ENCODE data around the gene ADORA2B. TPM values are rescaled to one million over a fixed set of nuclear protein-coding genes. Genes with fewer than 3 reads are reported as not detected.

The ADORA2B gene
- total and polyA plus RNA-seq, 2 donors: 1.1 to 1.2 TPM

DNA sequence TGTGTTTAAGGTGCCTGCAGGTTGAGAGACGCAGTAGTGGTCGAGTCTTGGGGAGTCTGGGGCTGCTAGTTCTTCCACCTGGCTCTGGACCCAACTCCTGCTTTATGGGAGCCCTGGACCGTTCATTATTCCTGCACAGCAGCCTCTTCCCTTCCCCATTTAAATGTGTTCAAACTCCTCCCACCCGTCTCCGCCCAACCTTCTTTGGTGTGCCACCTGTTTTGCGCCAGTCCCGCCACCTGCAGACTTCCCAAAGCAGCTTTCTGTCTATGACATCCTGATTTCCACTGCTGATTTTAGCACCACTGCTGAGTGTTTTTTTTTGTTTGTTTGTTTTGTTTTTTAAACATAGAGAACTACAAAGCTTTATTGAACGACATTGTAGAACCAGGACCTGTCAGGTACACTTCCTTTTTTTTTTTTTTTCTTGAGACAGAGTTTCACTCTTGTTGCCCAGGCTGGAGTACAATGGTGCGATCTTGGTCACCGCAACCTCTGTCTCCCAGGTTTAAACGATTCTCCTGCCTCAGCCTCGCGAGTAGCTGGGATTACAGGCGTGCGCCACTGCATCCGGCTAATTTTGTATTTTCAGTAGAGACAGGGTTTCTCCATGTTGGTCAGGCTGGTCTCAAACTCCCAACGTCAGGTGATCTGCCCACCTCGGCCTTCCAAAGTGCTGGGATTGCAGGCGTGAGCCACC, 12.8 kb downstream of the ADORA2B start:
- no peak overlapping the region for H3K27ac ChIP-seq (ENCODE audit: low read depth in 1 of 2, low read length in 1 of 2)
- no peaks in the 10 kb centered on the region for H3K36me3 ChIP-seq (ENCODE audit: control insufficient read depth in 2 of 2, insufficient read depth in 2 of 2, low read length in 1 of 2)
- H3K4me3 ChIP-seq (ENCODE audit: low read length in 2 of 2): no peak overlapping the region
- H3K9me3 ChIP-seq (ENCODE audit: control insufficient read depth in 2 of 2, insufficient read depth in 1 of 2, low read length in 1 of 2): no peaks in the 10 kb centered on the region
- 97% methylated on average over 18 of the region's 19 CpGs for WGBS
- no peaks in the 10 kb centered on the region for H3K27me3 ChIP-seq (ENCODE audit: control insufficient read depth in 2 of 2, insufficient read depth in 1 of 2, low read length in 1 of 2)
- peaks cover 0 to 6% of the 10 kb centered on the region in 2 donors for H3K4me1 ChIP-seq (ENCODE audit: control insufficient read depth in 2 of 2, insufficient read depth in 2 of 2, low read length in 2 of 2)
- no peak for DNase-seq (ENCODE audit: low read depth in 6 of 9, low spot score in 9 of 9)

DNA sequence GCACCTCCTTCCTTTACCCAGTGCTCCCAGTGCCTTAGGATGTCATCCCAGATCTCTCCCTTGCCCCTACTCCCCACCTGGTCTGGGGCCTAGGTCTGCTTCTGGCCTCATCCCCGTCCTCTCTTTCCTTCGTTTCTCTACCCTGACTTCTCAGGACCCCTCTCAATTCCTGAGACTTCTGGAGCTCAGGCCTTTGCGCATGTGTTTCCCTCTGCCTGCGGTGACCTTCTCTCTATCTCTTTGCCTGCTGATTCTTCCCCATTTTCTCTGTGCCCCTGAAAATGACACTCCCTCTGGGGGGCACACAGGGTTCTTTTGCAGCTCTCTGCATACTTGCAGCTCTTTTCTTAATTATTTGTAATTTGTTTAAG, 13.5 kb downstream of the ADORA2B start:
- H3K36me3 ChIP-seq (ENCODE audit: control insufficient read depth in 2 of 2, insufficient read depth in 2 of 2, low read length in 1 of 2): no peaks in the 10 kb centered on the region
- peak overlapping the region; percentile 33 to 55 for H3K27ac ChIP-seq (ENCODE audit: low read depth in 1 of 2, low read length in 1 of 2)
- DNase-seq (ENCODE audit: low read depth in 6 of 9, low spot score in 9 of 9): no peak
- no peaks in the 10 kb centered on the region for H3K27me3 ChIP-seq (ENCODE audit: control insufficient read depth in 2 of 2, insufficient read depth in 1 of 2, low read length in 1 of 2)
- H3K9me3 ChIP-seq (ENCODE audit: control insufficient read depth in 2 of 2, insufficient read depth in 1 of 2, low read length in 1 of 2): no peaks in the 10 kb centered on the region
- 95% methylated on average over 4 of the region's 4 CpGs for WGBS
- H3K4me3 ChIP-seq (ENCODE audit: low read length in 2 of 2): no peak overlapping the region
- H3K4me1 ChIP-seq (ENCODE audit: control insufficient read depth in 2 of 2, insufficient read depth in 2 of 2, low read length in 2 of 2): peaks cover 0 to 6% of the 10 kb centered on the region in 2 donors

GRCh38 chr17:15963670-15964110, 18.8 kb downstream of the ADORA2B start:
- Histone ChIP-seq H3K4me1 (ENCODE audit: control insufficient read depth in 2 of 2, insufficient read depth in 2 of 2, low read length in 2 of 2) (peaks cover 24 to 27% of the 10 kb centered on the region in 2 donors), H3K9me3 (ENCODE audit: control insufficient read depth in 2 of 2, insufficient read depth in 1 of 2, low read length in 1 of 2) (no peaks in the 10 kb centered on the region), H3K27me3 (ENCODE audit: control insufficient read depth in 2 of 2, insufficient read depth in 1 of 2, low read length in 1 of 2) (no peaks in the 10 kb centered on the region), H3K27ac (ENCODE audit: low read depth in 1 of 2, low read length in 1 of 2) (no peak overlapping the region), H3K4me3 (ENCODE audit: low read length in 2 of 2) (no peak overlapping the region), H3K36me3 (ENCODE audit: control insufficient read depth in 2 of 2, insufficient read depth in 2 of 2, low read length in 1 of 2) (no peaks in the 10 kb centered on the region)
- 93% methylated on average over 4 of the region's 4 CpGs for WGBS
- no peak for DNase-seq (ENCODE audit: low read depth in 6 of 9, low spot score in 9 of 9)

GRCh38 chr17:15965528-15965927, 20.6 kb downstream of the ADORA2B start:
- no peaks in the 10 kb centered on the region for H3K36me3 ChIP-seq (ENCODE audit: control insufficient read depth in 2 of 2, insufficient read depth in 2 of 2, low read length in 1 of 2)
- H3K4me1 ChIP-seq (ENCODE audit: control insufficient read depth in 2 of 2, insufficient read depth in 2 of 2, low read length in 2 of 2): peaks cover 22 to 27% of the 10 kb centered on the region in 2 donors
- 19% methylated on average over 6 of the region's 6 CpGs for WGBS
- H3K4me3 ChIP-seq (ENCODE audit: low read length in 2 of 2): no peak overlapping the region
- H3K27ac ChIP-seq (ENCODE audit: low read depth in 1 of 2, low read length in 1 of 2): peak overlapping the region; percentile 32 to 55
- DNase-seq (ENCODE audit: low read depth in 6 of 9, low spot score in 9 of 9): peak in 2 of 9 donors; percentile 39 to 61
- no peaks in the 10 kb centered on the region for H3K27me3 ChIP-seq (ENCODE audit: control insufficient read depth in 2 of 2, insufficient read depth in 1 of 2, low read length in 1 of 2)
- no peaks in the 10 kb centered on the region for H3K9me3 ChIP-seq (ENCODE audit: control insufficient read depth in 2 of 2, insufficient read depth in 1 of 2, low read length in 1 of 2)

GRCh38 chr17:15966183-15966878, 21.4 kb downstream of the ADORA2B start:
- no peaks in the 10 kb centered on the region for H3K9me3 ChIP-seq (ENCODE audit: control insufficient read depth in 2 of 2, insufficient read depth in 1 of 2, low read length in 1 of 2)
- WGBS: 26% methylated on average over 13 of the region's 13 CpGs
- H3K4me1 ChIP-seq (ENCODE audit: control insufficient read depth in 2 of 2, insufficient read depth in 2 of 2, low read length in 2 of 2): peaks cover 22 to 27% of the 10 kb centered on the region in 2 donors
- no peaks in the 10 kb centered on the region for H3K27me3 ChIP-seq (ENCODE audit: control insufficient read depth in 2 of 2, insufficient read depth in 1 of 2, low read length in 1 of 2)
- H3K36me3 ChIP-seq (ENCODE audit: control insufficient read depth in 2 of 2, insufficient read depth in 2 of 2, low read length in 1 of 2): no peaks in the 10 kb centered on the region
- H3K27ac ChIP-seq (ENCODE audit: low read depth in 1 of 2, low read length in 1 of 2): peak overlapping the region; percentile 61 to 93
- peak in 2 of 9 donors; percentile 26 to 46 for DNase-seq (ENCODE audit: low read depth in 6 of 9, low spot score in 9 of 9)
- no peak overlapping the region for H3K4me3 ChIP-seq (ENCODE audit: low read length in 2 of 2)

DNA sequence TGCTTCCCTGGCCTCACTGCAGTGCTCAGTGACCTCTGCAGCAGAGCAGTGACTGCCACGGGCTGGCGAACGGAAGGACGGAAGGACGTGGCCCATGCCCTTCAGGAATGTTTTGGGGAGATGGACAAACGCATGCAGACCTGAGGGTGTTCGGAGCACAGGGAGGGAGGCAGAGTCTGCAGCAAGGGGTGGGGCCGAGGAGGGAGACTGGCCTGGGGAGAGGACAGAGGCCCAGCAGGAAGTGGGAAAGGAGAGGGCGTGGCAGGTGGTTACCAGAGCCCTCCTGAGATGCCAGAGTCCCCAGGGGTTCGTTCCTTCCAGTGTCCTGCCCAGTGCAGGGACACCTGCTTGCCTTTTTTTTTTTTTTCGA, 21.9 kb downstream of the ADORA2B start:
- peak in 1 of 9 donors; percentile 13 for DNase-seq (ENCODE audit: low read depth in 6 of 9, low spot score in 9 of 9)

GRCh38 chr17:15967706-15968399, 22.9 kb downstream of the ADORA2B start:
- Histone ChIP-seq H3K4me3 (ENCODE audit: low read length in 2 of 2) (no peak overlapping the region), H3K36me3 (ENCODE audit: control insufficient read depth in 2 of 2, insufficient read depth in 2 of 2, low read length in 1 of 2) (no peaks in the 10 kb centered on the region), H3K27ac (ENCODE audit: low read depth in 1 of 2, low read length in 1 of 2) (no peak overlapping the region), H3K9me3 (ENCODE audit: control insufficient read depth in 2 of 2, insufficient read depth in 1 of 2, low read length in 1 of 2) (no peaks in the 10 kb centered on the region), H3K27me3 (ENCODE audit: control insufficient read depth in 2 of 2, insufficient read depth in 1 of 2, low read length in 1 of 2) (no peaks in the 10 kb centered on the region), H3K4me1 (ENCODE audit: control insufficient read depth in 2 of 2, insufficient read depth in 2 of 2, low read length in 2 of 2) (peaks cover 22 to 27% of the 10 kb centered on the region in 2 donors)
- 94% methylated on average over 11 of the region's 11 CpGs for WGBS
- no peak for DNase-seq (ENCODE audit: low read depth in 6 of 9, low spot score in 9 of 9)

More for the DNA sequence above, 21.9 kb downstream of the ADORA2B start:
- Histone ChIP-seq H3K36me3 (ENCODE audit: control insufficient read depth in 2 of 2, insufficient read depth in 2 of 2, low read length in 1 of 2) (no peaks in the 10 kb centered on the region), H3K4me1 (ENCODE audit: control insufficient read depth in 2 of 2, insufficient read depth in 2 of 2, low read length in 2 of 2) (peaks cover 22 to 27% of the 10 kb centered on the region in 2 donors), H3K27ac (ENCODE audit: low read depth in 1 of 2, low read length in 1 of 2) (peak overlapping the region; percentile 61 to 93), H3K9me3 (ENCODE audit: control insufficient read depth in 2 of 2, insufficient read depth in 1 of 2, low read length in 1 of 2) (no peaks in the 10 kb centered on the region), H3K27me3 (ENCODE audit: control insufficient read depth in 2 of 2, insufficient read depth in 1 of 2, low read length in 1 of 2) (no peaks in the 10 kb centered on the region), H3K4me3 (ENCODE audit: low read length in 2 of 2) (no peak overlapping the region)
- WGBS: 68% methylated on average over 11 of the region's 11 CpGs

DNA sequence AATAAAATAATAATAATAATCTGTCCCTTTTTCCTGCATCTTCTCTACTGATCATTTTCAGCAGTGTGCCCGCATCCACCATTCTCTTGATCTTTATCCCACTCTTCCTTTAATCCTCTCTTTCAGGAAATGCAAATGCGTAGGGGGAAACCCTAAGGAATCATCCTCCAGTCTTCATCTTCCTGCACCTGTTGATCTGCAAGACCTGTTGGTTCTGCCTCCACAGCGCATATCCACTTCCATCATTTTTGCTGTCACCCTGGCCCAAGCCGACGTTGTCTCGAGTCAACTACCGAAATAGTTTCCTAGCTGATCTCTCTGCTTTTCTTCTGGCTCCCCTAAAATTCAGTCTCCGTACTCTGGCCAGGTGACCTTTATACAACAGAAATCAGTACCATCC, 24.5 kb downstream of the ADORA2B start:
- Histone ChIP-seq H3K9me3 (ENCODE audit: control insufficient read depth in 2 of 2, insufficient read depth in 1 of 2, low read length in 1 of 2) (no peaks in the 10 kb centered on the region), H3K4me3 (ENCODE audit: low read length in 2 of 2) (no peak overlapping the region), H3K27me3 (ENCODE audit: control insufficient read depth in 2 of 2, insufficient read depth in 1 of 2, low read length in 1 of 2) (no peaks in the 10 kb centered on the region), H3K27ac (ENCODE audit: low read depth in 1 of 2, low read length in 1 of 2) (no peak overlapping the region), H3K36me3 (ENCODE audit: control insufficient read depth in 2 of 2, insufficient read depth in 2 of 2, low read length in 1 of 2) (no peaks in the 10 kb centered on the region), H3K4me1 (ENCODE audit: control insufficient read depth in 2 of 2, insufficient read depth in 2 of 2, low read length in 2 of 2) (peaks cover 22 to 27% of the 10 kb centered on the region in 2 donors)
- 98% methylated on average over 8 of the region's 8 CpGs for WGBS
- no peak for DNase-seq (ENCODE audit: low read depth in 6 of 9, low spot score in 9 of 9)

GRCh38 chr17:15970500-15970899, 25.6 kb downstream of the ADORA2B start:
- WGBS: over 99% methylated on average over 2 of the region's 2 CpGs
- Histone ChIP-seq H3K4me1 (ENCODE audit: control insufficient read depth in 2 of 2, insufficient read depth in 2 of 2, low read length in 2 of 2) (peaks cover 19 to 21% of the 10 kb centered on the region in 2 donors), H3K9me3 (ENCODE audit: control insufficient read depth in 2 of 2, insufficient read depth in 1 of 2, low read length in 1 of 2) (no peaks in the 10 kb centered on the region), H3K4me3 (ENCODE audit: low read length in 2 of 2) (no peak overlapping the region), H3K27ac (ENCODE audit: low read depth in 1 of 2, low read length in 1 of 2) (no peak overlapping the region), H3K36me3 (ENCODE audit: control insufficient read depth in 2 of 2, insufficient read depth in 2 of 2, low read length in 1 of 2) (peaks cover 5 to 6% of the 10 kb centered on the region in 2 donors), H3K27me3 (ENCODE audit: control insufficient read depth in 2 of 2, insufficient read depth in 1 of 2, low read length in 1 of 2) (no peaks in the 10 kb centered on the region)
- DNase-seq (ENCODE audit: low read depth in 6 of 9, low spot score in 9 of 9): no peak
